Endothelial cell of umbilical vein (primary cell): Measurements from ENCODE around the gene DENND4C. TPM values are rescaled to one million over a fixed set of nuclear protein-coding genes. Genes with fewer than 3 reads are reported as not detected.

Experiments
- BruUV-seq: library from RNA; stranded (reverse); fragments of 400-500 nt; replicated peaks from 2 replicates; lab custom pipeline; 2021; lab: Mats Ljungman, UMichigan
- CTCF ChIA-PET: fragments of 300-600, 350-600 bp; sonication (Branson Sonifier 250); formaldehyde crosslinking; loops from one replicate; lab custom pipeline; 2021; ENCODE audit warnings: antibody characterized with exemption, inconsistent platforms; lab: Charles Lee
- POLR2A ChIA-PET: fragments of 300-600, 350-600 bp; sonication (Branson Sonifier 250); formaldehyde crosslinking; loops from one replicate; lab custom pipeline; 2021; ENCODE audit warnings: antibody characterized with exemption, inconsistent platforms; lab: Charles Lee
- DNase-seq: peaks from one replicate; pipeline ENCODE4 v3.0.0-alpha.2; 2011; ENCODE audit warnings: low read depth, low spot score
- FAIRE-seq: peaks from 2 replicates; lab custom pipeline; 2011; peaks lifted over from hg19 to GRCh38; lab: Jason Lieb, UNC
- H2AFZ ChIP-seq: 2 replicates; pipeline ENCODE4 v1.6.0; 2012; ENCODE audit warnings: low read depth, low read length, control low read depth, inconsistent platforms
- H3K27ac ChIP-seq: 2 replicates; pipeline ENCODE4 v1.5.1; 2011; ENCODE audit warnings: low read depth, mild to moderate bottlenecking, control low read depth, low read length, moderate library complexity; ENCODE audit not compliant: insufficient read depth
- H3K27me3 ChIP-seq, 2 experiments: 2 replicates each; pipeline versions ENCODE4 v1.6.0 to v1.6.1; 2011; ENCODE audit warnings: low read length in 2 of 2, mixed read lengths in 1 of 2; ENCODE audit not compliant: control insufficient read depth in 2 of 2, insufficient read depth in 2 of 2
- H3K36me3 ChIP-seq, 2 experiments: 2 replicates in 1 of 2; 3 replicates in 1 of 2; pipeline ENCODE4 v1.5.1; 2011; ENCODE audit warnings: low read length in 2 of 2, mild to moderate bottlenecking in 1 of 2, moderate library complexity in 1 of 2; ENCODE audit not compliant: control insufficient read depth in 2 of 2, insufficient read depth in 2 of 2; ENCODE audit errors: extremely low read depth in 1 of 2
- H3K4me1 ChIP-seq: 3 replicates; pipeline ENCODE4 v1.5.1; 2011; ENCODE audit warnings: mild to moderate bottlenecking, low read length; ENCODE audit not compliant: control insufficient read depth, insufficient read depth; ENCODE audit errors: extremely low read depth
- H3K4me2 ChIP-seq: 2 replicates; pipeline ENCODE4 v1.6.1; 2011; ENCODE audit warnings: low read length, control low read depth, mixed read lengths; ENCODE audit not compliant: insufficient read depth
- H3K4me3 ChIP-seq, 3 experiments: fragments of 200-600 bp in 1 of 3; sonication (generic), shearing (Covaris generic) in 1 of 3; replicated peaks in 1 of 3; 2 replicates each; pipeline ENCODE4 v1.5.1; 2011 to 2016; ENCODE audit warnings: control low read depth in 3 of 3, low read length in 3 of 3, mild to moderate bottlenecking in 2 of 3, inconsistent platforms in 1 of 3, low read depth in 1 of 3, moderate library complexity in 1 of 3; ENCODE audit not compliant: insufficient read depth in 1 of 3
- H3K79me2 ChIP-seq: 2 replicates; pipeline ENCODE4 v1.6.0; 2012; ENCODE audit warnings: low read length, inconsistent platforms; ENCODE audit not compliant: control insufficient read depth, insufficient read depth
- H3K9ac ChIP-seq: replicated peaks from 2 replicates; pipeline ENCODE3; 2011; ENCODE audit warnings: low read length, control low read depth; ENCODE audit not compliant: insufficient read depth; ENCODE audit errors: extremely low read depth
- H3K9me1 ChIP-seq: replicated peaks from 3 replicates; pipeline ENCODE4 v1.6.0; 2011; ENCODE audit warnings: mild to moderate bottlenecking, low read length; ENCODE audit not compliant: control insufficient read depth, insufficient read depth; ENCODE audit errors: extremely low read depth
- H3K9me3 ChIP-seq: replicated peaks from 2 replicates; pipeline ENCODE4 v1.5.1; 2012; ENCODE audit warnings: low read length, inconsistent platforms; ENCODE audit not compliant: control insufficient read depth, insufficient read depth
- H4K20me1 ChIP-seq: replicated peaks from 2 replicates; pipeline ENCODE3; 2011; ENCODE audit warnings: mild to moderate bottlenecking, low read length; ENCODE audit not compliant: control insufficient read depth, insufficient read depth; ENCODE audit errors: extremely low read depth
- EZH2 ChIP-seq: IDR thresholded peaks from 2 replicates; pipeline ENCODE4 v1.6.1; 2012; ENCODE audit warnings: borderline replicate concordance, low read depth, mild to moderate bottlenecking, moderate library complexity, low read length, inconsistent platforms; ENCODE audit not compliant: severe bottlenecking
- FOS ChIP-seq: IDR thresholded peaks from 2 replicates; pipeline ENCODE4 v1.6.1; 2011; ENCODE audit warnings: mild to moderate bottlenecking, low read length, moderate library complexity, borderline replicate concordance; ENCODE audit not compliant: insufficient read depth
- GATA2 ChIP-seq: IDR thresholded peaks from 2 replicates; pipeline ENCODE4 v1.7.0; 2011; ENCODE audit warnings: low read depth, mild to moderate bottlenecking, moderate library complexity, mixed read lengths, low read length; ENCODE audit not compliant: insufficient read length, insufficient read depth
- JUN ChIP-seq: IDR thresholded peaks from 2 replicates; pipeline ENCODE4 v1.6.1; 2011; ENCODE audit warnings: borderline replicate concordance, low read depth; ENCODE audit not compliant: insufficient read length, insufficient read depth
- MYC ChIP-seq: IDR thresholded peaks from one replicate; pipeline ENCODE4 v1.6.1; 2011; ENCODE audit warnings: mild to moderate bottlenecking, low read depth, low read length
- POLR2A ChIP-seq: IDR thresholded peaks from 2 replicates; pipeline ENCODE4 v1.6.1; 2012; ENCODE audit warnings: low read depth, mild to moderate bottlenecking, control low read depth, low read length
- POLR2AphosphoS5 ChIP-seq: IDR thresholded peaks from 2 replicates; pipeline ENCODE4 v1.6.1; 2012; ENCODE audit warnings: low read depth, mild to moderate bottlenecking, control low read depth, low read length, moderate library complexity; ENCODE audit not compliant: insufficient read depth
- dilution Hi-C: fragments of 300-500 bp; cut with MboI; formaldehyde crosslinking; loops from one replicate; pipeline ENCODE4 v1.15.0; 2019; ENCODE audit warnings: low sequenced_read_pairs; ENCODE audit not compliant: extremely low pct_ligation_motif_present
- intact Hi-C: fragments of 100-400 bp; cut with micrococcal nuclease; formaldehyde crosslinking; loops from one replicate; pipeline ENCODE4 v1.10.0; 2022
- polyA plus RNA-seq, 4 experiments: library from polyadenylated mRNA; depleted of rRNA in 3 of 4; stranded (reverse) in 3 of 4; unstranded in 1 of 4; fragments of >200 nt; gene quantifications; 2 replicates each; pipeline versions ENCODE4 v1.2.1 to v1.2.3, GENCODE V29; 2011 to 2012; ENCODE audit warnings: missing spikeins in 1 of 4
- total RNA-seq: library from RNA; stranded (reverse); gene quantifications from 2 replicates; pipeline ENCODE4 v1.2.3, GENCODE V29; 2021
- TF ChIP-seq, protein P1 (sequence below): IDR thresholded peaks from 2 replicates; pipeline ENCODE4 v1.6.1; 2011; ENCODE audit not compliant: insufficient read depth, insufficient read length
- TF ChIP-seq, protein P2 (sequence below), 2 donors: IDR thresholded peaks; 1 replicate in 1 of 2; 2 replicates in 1 of 2; pipeline ENCODE4 v1.5.1; 2011; ENCODE audit warnings: low read length in 2 of 2, mild to moderate bottlenecking in 2 of 2, moderate library complexity in 2 of 2, control low read depth in 1 of 2, inconsistent platforms in 1 of 2, low read depth in 1 of 2; ENCODE audit not compliant: insufficient read depth in 1 of 2; ENCODE audit errors: extremely low read depth in 1 of 2

The DENND4C gene
- total and polyA plus RNA-seq, 2 donors (not counting 3 experiments of a cell fraction or from before 2014, with no cell fraction given) = 9.6 to 36.8 TPM

DNA sequence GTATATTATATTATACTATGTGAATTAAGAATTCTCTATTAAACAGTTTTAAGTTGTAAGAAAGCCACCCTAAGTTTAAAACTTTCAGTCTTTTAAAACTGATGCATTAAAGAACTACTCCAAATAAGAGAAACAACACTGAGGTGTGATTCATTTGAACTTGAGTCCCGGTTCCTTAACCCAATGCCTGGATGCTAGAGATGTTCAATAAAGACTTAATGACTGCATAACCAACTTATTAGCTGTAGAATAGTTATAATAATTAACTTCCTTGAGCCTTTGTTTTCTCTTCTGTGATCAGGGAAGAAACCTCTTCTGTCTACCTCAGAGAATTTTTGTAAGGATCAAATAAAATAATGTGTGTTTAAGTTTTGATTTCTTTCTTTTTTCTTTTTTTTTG, 45.3 kb upstream of the DENND4C start:
- intact Hi-C loops = loop anchor here (2.0 kb wide), 2 partner anchors 136 to 196 kb away; partner anchors contain the start of genes RPS6 and RRAGA
- H3K4me3 ChIP-seq = no peak overlapping the region
- TF ChIP-seq MYC (no peak), FOS (no peak), EZH2 (no peak), POLR2AphosphoS5 (no peak), POLR2A (no peak), JUN (no peak), GATA2 (no peak)
- TF ChIP-seq, protein P1, sequence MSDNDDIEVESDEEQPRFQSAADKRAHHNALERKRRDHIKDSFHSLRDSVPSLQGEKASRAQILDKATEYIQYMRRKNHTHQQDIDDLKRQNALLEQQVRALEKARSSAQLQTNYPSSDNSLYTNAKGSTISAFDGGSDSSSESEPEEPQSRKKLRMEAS = no peak
- TF ChIP-seq, protein P2, sequence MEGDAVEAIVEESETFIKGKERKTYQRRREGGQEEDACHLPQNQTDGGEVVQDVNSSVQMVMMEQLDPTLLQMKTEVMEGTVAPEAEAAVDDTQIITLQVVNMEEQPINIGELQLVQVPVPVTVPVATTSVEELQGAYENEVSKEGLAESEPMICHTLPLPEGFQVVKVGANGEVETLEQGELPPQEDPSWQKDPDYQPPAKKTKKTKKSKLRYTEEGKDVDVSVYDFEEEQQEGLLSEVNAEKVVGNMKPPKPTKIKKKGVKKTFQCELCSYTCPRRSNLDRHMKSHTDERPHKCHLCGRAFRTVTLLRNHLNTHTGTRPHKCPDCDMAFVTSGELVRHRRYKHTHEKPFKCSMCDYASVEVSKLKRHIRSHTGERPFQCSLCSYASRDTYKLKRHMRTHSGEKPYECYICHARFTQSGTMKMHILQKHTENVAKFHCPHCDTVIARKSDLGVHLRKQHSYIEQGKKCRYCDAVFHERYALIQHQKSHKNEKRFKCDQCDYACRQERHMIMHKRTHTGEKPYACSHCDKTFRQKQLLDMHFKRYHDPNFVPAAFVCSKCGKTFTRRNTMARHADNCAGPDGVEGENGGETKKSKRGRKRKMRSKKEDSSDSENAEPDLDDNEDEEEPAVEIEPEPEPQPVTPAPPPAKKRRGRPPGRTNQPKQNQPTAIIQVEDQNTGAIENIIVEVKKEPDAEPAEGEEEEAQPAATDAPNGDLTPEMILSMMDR (IDR thresholded peaks at IDR 0.05; ENCODE audit: extremely low read depth in 1 of 2, insufficient read depth in 1 of 2, low read depth in 1 of 2, low read length in 2 of 2) = no peak
- H3K4me1 ChIP-seq = peaks cover 32% of the 10 kb centered on the region
- H4K20me1 ChIP-seq = no peaks in the 10 kb centered on the region
- H3K9me1 ChIP-seq = no peaks in the 10 kb centered on the region
- no peaks in the 10 kb centered on the region for H3K36me3 ChIP-seq
- BruUV-seq = no TSS peak
- ChIA-PET POLR2A (no interaction called here), CTCF (interaction anchor here (1.6 to 2.7 kb wide), 3 partner anchors 11 to 136 kb away, joined by 5 to 22 read pairs (median 6); partner anchors contain the start of gene RRAGA)
- H3K79me2 ChIP-seq = no peaks in the 10 kb centered on the region
- H3K4me2 ChIP-seq = no peak overlapping the region
- H3K27ac ChIP-seq = peak overlapping the region; percentile 96
- FAIRE-seq = no peak
- H3K27me3 ChIP-seq = no peaks in the 10 kb centered on the region
- H2AFZ ChIP-seq = no peak overlapping the region
- H3K9ac ChIP-seq = no peak overlapping the region
- dilution Hi-C loops = no loop called here
- H3K9me3 ChIP-seq = no peaks in the 10 kb centered on the region
- DNase-seq = no peak
